Measurements from ENCODE around the gene ARFGEF3.
"Not testable (repeated sequence)": the region's sequence is repeated elsewhere in the genome, so short reads cannot be mapped to it uniquely, and the experiment has no call there.

ARFGEF3 gene

GRCh38 chr6:138318741-138319375 lies 157.1 kb downstream of the ARFGEF3 start:
- DNase-seq: no peak

- DNase-seq: no peak
Measured at GRCh38 chr6:138321934-138322333, 160.2 kb downstream of the ARFGEF3 start.

- DNase-seq: no peak
Measured at GRCh38 chr6:138323821-138324220, 162.1 kb downstream of the ARFGEF3 start.

GRCh38 chr6:138328210-138328609 lies 166.5 kb downstream of the ARFGEF3 start:
- no peak for DNase-seq

GRCh38 chr6:138330763-138331162 lies 169.0 kb downstream of the ARFGEF3 start:
- no peak for DNase-seq

GRCh38 chr6:138331444-138331843 lies 169.7 kb downstream of the ARFGEF3 start:
- no peak for DNase-seq

GRCh38 chr6:138331984-138332383 lies 170.2 kb downstream of the ARFGEF3 start:
- DNase-seq: no peak

GRCh38 chr6:138334000-138334399 lies 172.3 kb downstream of the ARFGEF3 start:
- no peak for DNase-seq

- DNase-seq: no peak
Measured at GRCh38 chr6:138334963-138335362, 173.2 kb downstream of the ARFGEF3 start.

- no peak for DNase-seq
Measured at GRCh38 chr6:138336221-138336620, 174.5 kb downstream of the ARFGEF3 start.

GRCh38 chr6:138337076-138337475 lies 175.3 kb downstream of the ARFGEF3 start:
- DNase-seq: no peak

- DNase-seq: no peak
Measured at GRCh38 chr6:138339024-138339423, 177.3 kb downstream of the ARFGEF3 start.

- no peak for DNase-seq
Measured at GRCh38 chr6:138341176-138341575, 179.4 kb downstream of the ARFGEF3 start.

- DNase-seq: no peak
Measured at GRCh38 chr6:138343112-138343511, 181.4 kb downstream of the ARFGEF3 start.

GRCh38 chr6:138345565-138346285 lies 184.0 kb downstream of the ARFGEF3 start:
- DNase-seq: no peak

- no peak for DNase-seq
Measured at GRCh38 chr6:138346302-138347195, 184.8 kb downstream of the ARFGEF3 start.

GRCh38 chr6:138347864-138348263 lies 186.1 kb downstream of the ARFGEF3 start:
- DNase-seq: no peak

- no peak for DNase-seq
Measured at GRCh38 chr6:138349891-138350290, 188.2 kb downstream of the ARFGEF3 start.

- DNase-seq: no peak
Measured at GRCh38 chr6:138357928-138358327, 196.2 kb downstream of the ARFGEF3 start.

GRCh38 chr6:138368684-138369083 lies 206.9 kb downstream of the ARFGEF3 start:
- not testable (repeated sequence) for DNase-seq

GRCh38 chr6:138370631-138371451 lies 209.1 kb downstream of the ARFGEF3 start:
- no peak for DNase-seq

GRCh38 chr6:138371452-138371711 lies 209.6 kb downstream of the ARFGEF3 start:
- DNase-seq: no peak

GRCh38 chr6:138371720-138372119 lies 210.0 kb downstream of the ARFGEF3 start:
- DNase-seq: no peak
